ENCODE data around the gene APBB2. TPM values are rescaled to one million over a fixed set of nuclear protein-coding genes. Genes with fewer than 3 reads are reported as not detected.

APBB2 gene
- total RNA-seq, 1 experiment from 2014 or later = 80.7 TPM

- Mint-ChIP-seq H3K27me3 (ENCODE audit: insufficient read depth, unreplicated experiment) (no peaks in the 10 kb centered on the region), H3K27ac (ENCODE audit: unreplicated experiment) (no peak overlapping the region), H3K36me3 (ENCODE audit: insufficient read depth, unreplicated experiment) (peaks cover 34% of the 10 kb centered on the region), H3K9me3 (ENCODE audit: unreplicated experiment) (peaks cover 16% of the 10 kb centered on the region), H3K4me1 (ENCODE audit: low read depth, unreplicated experiment) (peaks cover 2% of the 10 kb centered on the region), H3K4me3 (ENCODE audit: unreplicated experiment) (no peak overlapping the region)
- BruUV-seq (replicated peaks) = no TSS peak
- no peaks in the 10 kb centered on the region for H3K27me3 ChIP-seq (replicated peaks; ENCODE audit: control insufficient read depth, insufficient read depth, low read length)
- ChIA-PET POLR2A (no interaction called here), CTCF (no interaction called here)
- H3K36me3 ChIP-seq (ENCODE audit: control insufficient read depth, insufficient read depth, low read length) = no peaks in the 10 kb centered on the region; the same call in 1 of the 2 replicates
- intact Hi-C loops (cut with micrococcal nuclease; ENCODE audit: unreplicated experiment) = no loop called here
- H3K4me3 ChIP-seq (ENCODE audit: low read depth, low read length) = no peak overlapping the region
- peaks cover 4% of the 10 kb centered on the region; the same call in 1 of the 2 replicates for H3K4me1 ChIP-seq
- no peak for DNase-seq
- H3K9me3 ChIP-seq = peaks cover 15% of the 10 kb centered on the region
- no peak for TF ChIP-seq CTCF (IDR thresholded peaks at IDR 0.05; ENCODE audit: insufficient read depth in 1 of 2, low read depth in 1 of 2, low read length in 1 of 2, severe bottlenecking in 1 of 2, unreplicated experiment in 1 of 2)
These were observed 170.9 kb downstream of the APBB2 start for GRCh38 chr4:41043465-41043864.

- POLR2A ChIA-PET = no interaction called here
- CTCF ChIA-PET = no interaction called here
- Mint-ChIP-seq H3K9me3 (ENCODE audit: unreplicated experiment) (peaks cover 16% of the 10 kb centered on the region), H3K27me3 (ENCODE audit: insufficient read depth, unreplicated experiment) (no peaks in the 10 kb centered on the region), H3K36me3 (ENCODE audit: insufficient read depth, unreplicated experiment) (peaks cover 33% of the 10 kb centered on the region), H3K27ac (ENCODE audit: unreplicated experiment) (no peak overlapping the region), H3K4me1 (ENCODE audit: low read depth, unreplicated experiment) (peaks cover 7% of the 10 kb centered on the region), H3K4me3 (ENCODE audit: unreplicated experiment) (no peak overlapping the region)
- no peak for TF ChIP-seq CTCF (IDR thresholded peaks at IDR 0.05; ENCODE audit: insufficient read depth in 1 of 2, low read depth in 1 of 2, low read length in 1 of 2, severe bottlenecking in 1 of 2, unreplicated experiment in 1 of 2)
- intact Hi-C loops (cut with micrococcal nuclease; ENCODE audit: unreplicated experiment) = no loop called here
- peaks cover 4% of the 10 kb centered on the region; the same call in 1 of the 2 replicates for H3K4me1 ChIP-seq
- H3K27me3 ChIP-seq (replicated peaks; ENCODE audit: control insufficient read depth, insufficient read depth, low read length) = no peaks in the 10 kb centered on the region
- no TSS peak for BruUV-seq (replicated peaks)
- peaks cover 15% of the 10 kb centered on the region for H3K9me3 ChIP-seq
- no peak overlapping the region for H3K4me3 ChIP-seq (ENCODE audit: low read depth, low read length)
- no peaks in the 10 kb centered on the region; the same call in 1 of the 2 replicates for H3K36me3 ChIP-seq (ENCODE audit: control insufficient read depth, insufficient read depth, low read length)
- no peak for DNase-seq
These were observed 172.8 kb downstream of the APBB2 start for GRCh38 chr4:41041551-41041950.

GRCh38 chr4:41039317-41039716 is 175.0 kb downstream of the APBB2 start:
- Histone ChIP-seq H3K4me3 (ENCODE audit: low read depth, low read length) (no peak overlapping the region), H3K4me1 (peaks cover 4% of the 10 kb centered on the region; the same call in 1 of the 2 replicates), H3K36me3 (ENCODE audit: control insufficient read depth, insufficient read depth, low read length) (no peaks in the 10 kb centered on the region; the same call in 1 of the 2 replicates), H3K9me3 (0 out of 2 replicates have a peak, but pooled peaks cover 1% of the 10 kb centered on the region), H3K27me3 (replicated peaks; ENCODE audit: control insufficient read depth, insufficient read depth, low read length) (no peaks in the 10 kb centered on the region)
- POLR2A ChIA-PET = no interaction called here
- peaks cover 15% of the 10 kb centered on the region for H3K36me3 Mint-ChIP-seq (ENCODE audit: insufficient read depth, unreplicated experiment)
- intact Hi-C loops (cut with micrococcal nuclease; ENCODE audit: unreplicated experiment) = no loop called here
- CTCF ChIA-PET = no interaction called here
- no peak for DNase-seq
- TF ChIP-seq CTCF (IDR thresholded peaks at IDR 0.05; ENCODE audit: insufficient read depth in 1 of 2, low read depth in 1 of 2, low read length in 1 of 2, severe bottlenecking in 1 of 2, unreplicated experiment in 1 of 2) = no peak
- no peak overlapping the region for H3K27ac Mint-ChIP-seq (ENCODE audit: unreplicated experiment)
- BruUV-seq (replicated peaks) = no TSS peak
- H3K27me3 Mint-ChIP-seq (ENCODE audit: insufficient read depth, unreplicated experiment) = no peaks in the 10 kb centered on the region
- no peak overlapping the region for H3K4me3 Mint-ChIP-seq (ENCODE audit: unreplicated experiment)
- peaks cover 5% of the 10 kb centered on the region for H3K9me3 Mint-ChIP-seq (ENCODE audit: unreplicated experiment)
- H3K4me1 Mint-ChIP-seq (ENCODE audit: low read depth, unreplicated experiment) = peaks cover 7% of the 10 kb centered on the region

All from Caco-2 (cell line).